NCI-H2081 (cell line): ENCODE measurements around the gene RMDN2.

Experiments
- DNase-seq, 2 experiments: peaks; one replicate each; lab custom pipeline; 2025; lab: John Stamatoyannopoulos, UW

RMDN2 gene, protein sequence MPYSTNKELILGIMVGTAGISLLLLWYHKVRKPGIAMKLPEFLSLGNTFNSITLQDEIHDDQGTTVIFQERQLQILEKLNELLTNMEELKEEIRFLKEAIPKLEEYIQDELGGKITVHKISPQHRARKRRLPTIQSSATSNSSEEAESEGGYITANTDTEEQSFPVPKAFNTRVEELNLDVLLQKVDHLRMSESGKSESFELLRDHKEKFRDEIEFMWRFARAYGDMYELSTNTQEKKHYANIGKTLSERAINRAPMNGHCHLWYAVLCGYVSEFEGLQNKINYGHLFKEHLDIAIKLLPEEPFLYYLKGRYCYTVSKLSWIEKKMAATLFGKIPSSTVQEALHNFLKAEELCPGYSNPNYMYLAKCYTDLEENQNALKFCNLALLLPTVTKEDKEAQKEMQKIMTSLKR

DNA sequence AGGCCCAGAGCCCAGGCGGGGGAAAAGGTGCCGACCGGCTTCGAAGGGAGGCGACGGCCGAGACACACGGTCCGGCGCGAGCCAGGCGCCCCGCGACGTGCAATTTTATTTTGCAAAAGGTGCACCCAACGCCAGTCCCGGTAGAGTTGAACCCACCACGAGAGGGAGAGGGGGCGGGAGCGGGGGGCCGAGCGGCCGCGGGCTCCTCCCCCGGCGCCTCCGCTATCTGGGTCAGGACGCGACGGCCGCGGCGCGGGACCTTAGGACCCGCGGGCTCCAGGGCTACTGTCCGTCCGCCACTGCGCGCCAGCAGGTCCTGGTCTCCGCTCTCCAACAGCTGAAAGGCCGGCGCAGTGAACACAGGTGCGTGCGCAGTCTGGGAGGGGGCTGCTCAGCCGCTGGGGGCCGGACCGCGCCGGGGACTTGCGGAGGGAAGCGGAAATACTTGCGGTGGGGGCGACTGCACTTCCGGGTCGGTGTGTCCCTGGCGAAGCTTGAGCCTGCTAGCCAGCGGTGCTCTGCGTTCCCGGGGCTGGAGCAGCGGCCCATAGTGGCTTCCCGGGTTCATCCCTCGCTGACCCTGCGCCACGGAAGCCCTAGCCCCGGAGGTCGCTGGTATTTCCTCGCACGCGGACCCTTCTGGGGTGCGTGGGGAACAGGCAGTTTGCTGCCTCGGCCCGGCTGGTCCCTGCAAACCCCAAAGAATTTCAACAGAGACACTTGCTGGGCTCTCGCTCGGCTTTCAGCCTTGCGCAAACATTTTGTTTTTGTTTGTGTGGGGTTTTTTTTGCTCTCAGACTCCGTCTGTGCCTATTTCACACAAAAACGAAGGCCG, at the start of gene RMDN2:
TSS of gene RMDN2 (plus strand) at position 225 of the 835 bp plus-strand sequence. CDS start 3,991 bp downstream, outside the sequence.
- DNase-seq: peak; percentile 92 to 93

DNA sequence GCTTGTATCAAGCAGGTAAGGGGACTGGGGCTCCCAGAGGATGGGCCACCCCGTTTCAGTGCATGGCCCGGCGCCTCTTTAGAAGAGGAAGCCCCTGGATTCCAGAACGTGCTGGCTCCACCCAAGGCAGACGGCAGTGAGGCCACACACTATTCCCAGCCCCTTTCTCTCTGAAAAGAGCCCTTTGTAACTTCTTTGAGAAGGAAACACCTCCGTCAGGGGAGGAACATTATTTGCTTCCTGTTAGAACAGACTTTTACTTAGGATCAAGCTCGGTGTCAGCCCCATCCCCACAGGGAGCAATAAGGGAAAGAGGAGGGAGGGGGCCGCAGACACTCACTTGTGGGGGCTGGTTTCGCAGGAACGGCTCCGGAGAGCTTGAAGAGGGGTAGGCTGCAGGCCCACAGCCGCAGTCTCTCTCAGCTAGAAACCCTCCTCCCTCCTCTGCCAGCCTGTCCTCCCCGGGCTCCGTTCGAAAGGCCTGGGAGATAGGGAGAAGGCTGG, 49.6 kb upstream of the RMDN2 start:
- no peak for DNase-seq

DNA sequence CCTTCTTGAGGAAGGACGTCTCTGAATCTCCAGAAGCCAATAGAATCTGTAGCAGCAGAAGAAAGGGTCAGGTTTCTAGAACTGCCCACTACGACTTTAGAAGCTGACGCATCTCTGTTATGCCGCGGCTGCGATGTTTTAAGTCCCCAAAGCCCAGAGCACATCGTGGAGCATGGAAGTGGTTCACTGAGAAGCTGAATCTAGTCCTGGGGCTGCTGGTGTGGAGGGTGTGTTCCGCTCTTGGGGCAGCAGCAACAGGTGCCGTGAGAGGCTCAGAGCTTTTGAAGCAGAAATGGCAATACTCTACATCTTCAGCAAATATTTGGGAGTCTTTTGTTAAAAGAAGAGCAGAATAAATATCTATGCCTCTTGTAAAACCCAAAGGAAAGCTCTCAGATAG, 48.9 kb upstream of the RMDN2 start:
- no peak for DNase-seq

DNA sequence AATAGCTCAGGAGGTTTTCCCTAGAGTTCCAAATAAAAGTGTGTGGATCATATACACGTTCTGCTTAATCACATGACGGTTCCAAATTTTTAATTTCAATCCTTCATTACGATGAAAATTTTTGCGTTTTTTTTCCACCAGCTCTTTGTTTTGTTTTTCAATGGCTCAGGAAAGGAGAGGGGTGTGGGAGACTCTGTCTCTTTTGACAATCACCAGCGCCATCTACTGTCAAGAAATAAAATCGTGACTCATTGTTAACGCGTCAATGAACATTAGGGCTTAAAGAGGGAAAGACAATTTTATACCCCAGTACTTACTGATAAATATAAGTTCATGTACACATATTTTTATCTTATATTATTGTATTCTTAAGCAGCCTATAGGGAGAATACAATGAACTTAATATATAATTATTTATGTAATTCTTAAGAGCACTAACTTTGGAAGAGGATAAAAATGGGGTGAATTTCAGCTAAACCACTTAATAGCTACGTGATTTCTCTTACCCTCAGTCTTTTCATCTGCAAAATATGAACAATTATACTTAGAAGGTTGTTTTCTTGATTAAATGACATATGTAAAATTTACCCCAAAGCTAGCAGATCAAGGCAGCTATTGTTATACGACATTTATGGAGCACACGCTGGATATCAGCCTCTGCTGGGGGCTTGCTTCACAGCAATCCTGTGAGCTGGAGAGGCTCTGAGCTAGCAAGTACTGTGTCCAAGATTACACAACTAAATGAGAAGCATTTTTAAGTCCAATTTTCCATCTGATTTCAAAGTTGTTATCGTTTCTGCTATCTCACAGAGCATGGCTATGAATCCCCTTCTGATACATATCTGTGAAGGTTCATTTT, 47.4 kb upstream of the RMDN2 start:
- peak; percentile 75 to 78 for DNase-seq

DNA sequence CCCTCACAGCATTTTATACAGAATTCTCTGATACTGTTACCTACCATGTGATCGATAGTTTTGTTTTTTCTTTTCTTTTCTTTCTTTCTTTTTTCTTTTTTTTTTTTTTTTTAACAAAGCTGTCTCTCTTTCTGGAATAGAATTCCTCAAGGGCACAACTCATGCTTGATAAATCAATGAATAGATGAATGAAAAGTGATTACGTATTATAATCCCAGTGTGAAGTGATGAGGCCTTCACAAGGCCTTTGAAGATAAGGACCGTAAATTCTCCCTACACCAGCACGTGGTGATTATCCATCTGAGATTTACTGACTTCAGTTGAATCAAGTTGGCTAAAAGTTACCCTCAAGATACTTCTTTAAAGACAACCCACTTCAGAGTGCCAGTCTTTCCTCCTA, 46.6 kb upstream of the RMDN2 start:
- no peak for DNase-seq

DNA sequence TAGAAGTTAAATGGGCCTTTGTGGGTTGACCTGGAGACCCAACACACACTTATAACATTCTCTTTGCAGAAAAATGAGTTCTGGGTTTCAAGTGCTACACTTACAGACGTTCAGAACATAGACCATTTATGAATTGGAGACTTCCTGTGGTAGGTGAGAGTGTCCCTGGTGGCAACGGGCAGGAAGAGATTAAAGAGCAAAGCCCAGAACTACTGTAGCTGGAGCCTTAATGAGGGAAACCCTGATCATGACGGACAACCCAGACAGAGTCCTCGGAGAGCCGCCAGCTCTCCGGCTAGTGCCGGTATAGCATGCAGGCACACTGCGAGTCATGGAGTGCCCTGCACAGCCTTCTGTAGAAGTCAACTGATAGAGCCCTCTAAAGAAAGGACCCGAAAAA, 44.5 kb upstream of the RMDN2 start:
- DNase-seq: no peak

DNA sequence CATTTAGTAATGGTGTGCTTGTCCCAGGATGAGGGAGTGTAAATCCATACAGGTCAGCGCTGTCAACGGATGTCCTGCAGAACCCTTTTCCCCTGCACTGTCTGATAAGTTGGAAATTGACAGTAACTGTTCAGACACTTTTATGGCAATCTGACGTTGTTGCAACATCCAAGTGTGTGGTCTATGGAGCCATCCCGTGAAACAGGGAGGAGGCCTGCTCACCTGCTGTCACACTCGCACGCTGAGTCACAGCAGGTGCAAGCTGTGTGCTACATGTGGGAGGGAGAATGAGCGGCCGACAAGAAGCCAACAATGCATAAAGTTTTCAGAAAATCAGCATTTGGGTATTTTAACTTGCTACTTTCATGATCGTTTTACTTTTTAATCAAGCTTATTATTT, 43.7 kb upstream of the RMDN2 start:
- DNase-seq: peak; percentile 4 to 40

DNA sequence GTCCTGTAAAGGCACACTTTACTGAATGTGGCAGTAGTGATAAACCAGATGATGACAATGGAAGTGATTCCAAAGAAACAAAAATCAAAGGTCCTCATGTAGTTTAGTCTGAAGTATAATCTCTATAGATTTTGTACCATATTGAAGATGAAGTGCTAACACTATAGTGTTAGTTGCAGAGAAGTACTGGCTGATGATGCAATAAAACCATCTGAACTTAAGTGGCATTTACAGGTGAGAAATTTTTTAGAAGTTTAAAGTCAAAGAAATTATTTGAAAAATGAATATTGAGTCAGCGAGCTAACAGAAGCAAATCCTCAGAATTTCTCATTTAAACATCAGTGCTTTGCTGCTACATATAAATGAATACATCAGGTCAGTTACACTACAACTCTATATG, 43.1 kb upstream of the RMDN2 start:
- DNase-seq: no peak

DNA sequence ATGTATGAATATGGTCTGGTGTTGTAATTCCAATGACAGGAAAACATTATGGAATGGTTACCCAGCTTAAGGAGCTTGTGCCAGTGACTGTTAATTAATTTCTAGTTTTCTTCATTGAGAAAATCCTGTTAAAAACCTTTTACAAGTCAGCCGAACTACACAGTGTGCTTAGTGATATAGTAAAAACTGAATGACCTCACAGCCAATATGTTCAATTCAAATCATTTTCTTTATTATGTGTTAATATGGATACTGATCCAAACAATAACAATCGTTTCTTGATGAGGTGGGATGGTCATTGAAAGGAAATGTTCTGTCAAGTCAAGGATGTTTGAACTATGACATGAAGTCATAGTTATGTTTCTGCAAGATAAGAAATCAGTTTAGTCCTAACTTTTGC, 41.6 kb upstream of the RMDN2 start:
- DNase-seq: no peak

DNA sequence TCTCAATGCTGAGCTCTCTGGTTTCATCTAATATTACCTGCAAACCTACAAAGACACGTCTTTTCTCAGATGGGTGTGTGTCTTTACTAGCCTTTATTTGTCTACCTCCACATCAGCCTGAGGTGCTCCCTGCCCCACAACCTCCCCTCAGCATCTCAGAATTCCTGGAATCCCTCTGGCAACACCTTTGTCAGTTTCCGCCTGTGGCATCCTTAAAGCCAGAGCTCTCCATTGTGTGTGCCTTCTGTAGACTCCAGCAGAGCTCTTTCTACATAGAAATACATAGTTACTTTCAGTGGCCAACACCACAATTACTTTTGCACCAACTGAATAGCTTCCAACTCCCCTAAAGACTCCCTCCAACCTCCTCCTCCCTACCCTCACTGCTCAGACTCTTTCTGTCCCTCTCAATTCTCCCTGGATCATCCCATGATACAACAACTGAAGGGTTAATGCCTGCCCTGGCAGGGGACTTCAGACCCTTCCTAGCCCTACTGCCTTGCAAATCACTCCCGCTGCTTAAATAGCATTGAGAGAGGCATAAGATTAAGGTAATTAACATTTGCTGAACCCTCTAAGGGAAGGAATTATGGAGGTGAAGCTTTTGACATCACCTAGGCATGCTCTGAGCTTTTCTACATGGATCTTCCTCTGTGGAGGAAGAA, 39.6 kb upstream of the RMDN2 start:
- no peak for DNase-seq

DNA sequence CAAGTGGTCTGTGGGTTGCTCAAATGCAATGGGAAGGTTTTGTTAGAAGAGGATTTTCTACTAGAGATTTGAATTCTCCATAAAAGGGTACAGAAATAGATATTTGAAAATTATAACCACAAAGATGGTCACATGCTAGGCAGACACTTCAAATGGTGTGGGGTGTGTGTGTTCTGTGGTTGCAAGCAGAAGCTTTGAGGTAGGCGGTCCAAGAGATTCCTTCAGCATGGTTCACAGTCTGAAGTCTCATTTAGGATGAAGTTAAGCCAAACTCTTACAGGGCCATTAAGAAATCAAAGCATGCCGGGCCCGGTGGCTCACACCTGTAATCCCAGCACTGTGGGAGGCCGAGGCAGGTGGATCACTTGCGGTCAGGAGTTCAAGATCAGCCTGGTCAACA, 38.3 kb upstream of the RMDN2 start:
- DNase-seq: no peak

DNA sequence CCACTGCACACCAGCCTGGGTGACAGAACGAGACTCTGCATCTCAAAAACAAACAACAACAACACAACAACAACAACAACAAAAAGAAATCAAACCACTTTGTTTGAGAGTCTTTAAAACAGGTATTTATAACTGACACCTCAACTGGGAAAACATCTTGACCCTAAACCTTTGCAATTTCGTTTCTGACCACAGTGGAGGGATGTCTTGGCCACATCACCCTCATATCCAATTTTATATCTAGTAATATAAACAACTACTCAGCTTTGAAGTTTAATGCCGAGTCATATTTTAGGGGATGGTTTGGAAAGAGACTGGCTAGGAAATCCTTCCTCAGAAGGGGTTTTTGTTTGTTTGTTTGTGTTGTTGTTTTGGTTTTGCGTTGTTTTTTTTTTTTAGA, 37.8 kb upstream of the RMDN2 start:
- DNase-seq: no peak

DNA sequence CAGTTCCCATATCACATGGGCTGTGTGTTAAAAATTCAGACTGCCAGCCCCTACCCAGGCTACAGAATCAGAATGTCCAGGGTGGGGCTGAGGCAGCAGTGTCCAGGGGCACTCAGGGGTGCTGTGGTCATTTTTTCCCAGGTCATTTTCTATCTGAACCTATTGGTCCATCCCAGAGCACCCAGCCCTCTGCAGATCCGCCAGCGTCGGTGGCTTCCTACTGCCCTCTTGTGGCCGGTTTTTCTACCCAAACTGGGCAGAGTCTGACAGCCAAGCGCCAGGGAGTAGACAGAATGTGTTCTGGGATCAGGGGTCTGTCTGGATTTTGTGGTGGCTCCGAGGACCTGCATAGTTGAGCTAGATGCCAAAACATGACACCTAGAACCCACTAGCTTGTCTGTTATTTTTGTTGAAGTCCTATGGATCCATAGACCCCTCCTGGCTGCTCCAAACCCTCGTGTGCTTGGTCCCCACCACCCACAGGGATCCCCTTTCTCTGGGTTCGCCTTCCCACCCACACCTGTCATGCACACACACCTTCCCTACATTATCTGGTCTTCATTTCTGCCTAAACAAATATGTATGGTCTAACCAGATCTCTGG, 34.1 kb upstream of the RMDN2 start:
- peak; percentile 63 to 76 for DNase-seq

DNA sequence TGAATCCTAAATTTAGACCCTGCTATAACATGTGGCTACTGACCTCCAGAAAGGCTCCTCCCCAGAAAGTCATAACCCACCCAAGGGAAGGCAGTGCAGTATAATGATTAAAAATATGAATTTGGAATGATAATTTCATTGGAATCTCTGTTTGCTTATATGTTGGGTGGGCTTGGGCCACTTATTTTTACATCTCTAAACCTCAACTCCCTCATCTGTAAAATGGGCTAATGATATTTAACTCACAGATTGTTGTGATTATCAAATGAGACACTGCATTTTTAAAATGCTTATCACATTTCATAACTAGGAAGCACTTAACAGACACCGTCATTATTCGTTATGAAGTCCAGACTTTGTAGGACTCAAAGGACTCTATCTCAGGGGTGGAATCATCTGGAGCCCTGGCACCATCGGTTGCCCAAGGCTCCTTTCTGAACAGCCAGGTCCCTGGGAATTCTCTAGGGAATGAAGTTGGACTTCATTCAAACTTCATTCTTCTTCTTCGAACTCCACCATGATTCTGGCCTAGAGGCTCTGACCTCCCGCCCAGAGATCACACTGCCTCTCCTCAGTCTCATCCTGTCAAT, 33.1 kb upstream of the RMDN2 start:
- no peak for DNase-seq

DNA sequence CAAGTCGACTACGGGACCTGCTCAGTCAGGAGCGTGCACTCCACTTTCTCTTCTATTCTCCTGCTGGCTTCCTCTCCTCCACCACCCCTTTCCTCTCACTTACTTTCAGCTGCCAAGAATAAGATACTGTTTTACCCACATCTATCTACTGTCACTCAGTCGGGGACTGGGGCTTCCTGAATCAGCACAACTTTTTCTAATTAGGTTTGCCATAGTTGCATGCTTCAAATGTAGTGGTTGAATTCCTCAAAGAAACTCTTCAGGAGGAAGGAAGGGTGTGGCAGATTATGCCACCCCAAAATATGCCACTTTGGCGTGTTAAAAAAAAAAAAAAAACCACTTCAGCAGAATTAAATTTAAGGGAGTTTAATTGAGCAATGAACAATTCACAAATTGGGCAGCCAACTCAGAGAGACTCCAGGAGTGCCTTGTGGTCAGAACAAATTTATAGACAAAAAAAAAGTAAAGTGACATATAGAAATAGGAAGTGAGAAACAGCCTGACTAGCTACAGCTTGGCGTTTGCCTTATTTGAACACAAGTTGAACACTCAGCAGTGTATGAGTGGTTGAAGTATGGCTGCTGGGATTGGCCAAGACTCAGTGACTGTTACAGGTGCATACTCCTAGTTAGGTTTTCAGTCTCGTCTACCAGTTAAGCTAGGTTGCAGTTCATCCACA, 32.5 kb upstream of the RMDN2 start:
- no peak for DNase-seq

DNA sequence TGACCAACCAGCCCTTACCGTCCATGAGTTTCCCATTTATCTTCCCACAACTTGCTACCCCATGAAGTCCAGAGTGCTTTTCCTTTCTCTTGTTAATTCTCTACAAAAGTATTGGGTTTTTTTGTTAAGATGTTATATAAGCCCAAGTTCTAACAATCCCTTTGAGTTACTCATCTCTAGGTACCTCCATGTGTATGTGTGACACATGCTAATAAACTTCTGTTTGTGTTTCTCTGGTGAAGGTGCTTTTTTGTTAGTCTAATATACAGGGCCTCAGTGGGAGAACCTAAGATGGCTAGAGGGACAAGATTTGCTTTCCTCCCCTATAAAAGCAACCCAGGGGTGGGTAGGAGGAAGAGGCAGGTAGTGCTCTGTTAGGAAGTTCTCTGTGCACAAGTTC, 31.8 kb upstream of the RMDN2 start:
- DNase-seq: no peak

DNA sequence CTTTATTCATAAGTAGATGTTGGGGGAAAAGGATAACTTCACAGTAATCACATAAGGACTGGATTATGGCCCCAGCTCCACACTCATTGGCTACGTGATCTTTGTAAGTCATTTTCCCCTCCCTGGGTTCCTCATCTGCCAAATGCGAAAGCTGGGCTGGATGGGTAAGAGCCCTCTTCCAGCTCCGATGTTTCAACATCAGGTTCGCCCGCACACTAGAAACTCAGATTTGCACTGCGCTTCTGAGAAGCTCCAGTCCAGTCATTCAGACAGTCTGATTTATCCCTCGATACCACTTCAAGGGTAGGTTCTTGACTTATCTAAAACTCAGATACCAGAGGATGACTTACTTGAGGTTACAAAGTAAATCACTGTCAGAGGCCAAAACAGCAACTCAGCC, 31.0 kb upstream of the RMDN2 start:
- no peak for DNase-seq

DNA sequence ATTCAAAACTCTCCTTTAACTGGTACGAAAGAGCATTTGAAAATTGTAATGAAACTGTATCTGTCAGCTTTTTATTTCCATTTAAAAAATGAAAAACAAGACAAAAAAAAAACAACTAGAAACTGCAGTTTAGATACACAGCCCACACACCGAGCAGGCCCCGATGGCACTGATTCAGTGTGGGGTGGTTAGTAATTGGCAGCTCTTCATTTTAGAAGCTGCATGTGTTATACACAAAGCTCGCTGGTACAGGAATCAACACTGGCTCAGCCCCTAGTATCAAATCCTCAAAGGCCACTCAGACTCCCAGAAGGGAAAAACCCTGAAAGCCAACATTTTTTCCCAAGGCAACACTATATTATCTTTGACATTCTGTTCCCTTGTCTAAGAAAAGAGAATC, 30.5 kb upstream of the RMDN2 start:
- DNase-seq: no peak

DNA sequence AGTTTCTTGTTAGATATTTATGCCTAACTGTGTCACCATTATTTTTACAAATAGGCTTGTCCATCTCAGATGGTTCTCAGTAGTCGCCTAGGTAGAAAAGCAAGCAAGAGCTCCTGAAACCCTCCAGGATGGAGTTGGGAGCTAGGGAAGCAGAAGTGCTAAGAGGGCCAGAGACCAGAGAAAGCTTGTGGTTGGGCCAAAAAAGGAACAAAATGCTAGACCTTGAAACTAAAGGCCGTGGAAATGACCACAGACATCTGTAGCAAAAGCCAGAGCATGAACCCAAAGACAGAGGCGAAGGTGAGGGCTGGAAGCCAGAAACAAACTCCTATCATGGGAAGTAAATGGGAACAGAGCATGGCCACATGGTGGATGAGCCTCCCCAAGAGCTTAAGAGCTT, 29.9 kb upstream of the RMDN2 start:
- no peak for DNase-seq

DNA sequence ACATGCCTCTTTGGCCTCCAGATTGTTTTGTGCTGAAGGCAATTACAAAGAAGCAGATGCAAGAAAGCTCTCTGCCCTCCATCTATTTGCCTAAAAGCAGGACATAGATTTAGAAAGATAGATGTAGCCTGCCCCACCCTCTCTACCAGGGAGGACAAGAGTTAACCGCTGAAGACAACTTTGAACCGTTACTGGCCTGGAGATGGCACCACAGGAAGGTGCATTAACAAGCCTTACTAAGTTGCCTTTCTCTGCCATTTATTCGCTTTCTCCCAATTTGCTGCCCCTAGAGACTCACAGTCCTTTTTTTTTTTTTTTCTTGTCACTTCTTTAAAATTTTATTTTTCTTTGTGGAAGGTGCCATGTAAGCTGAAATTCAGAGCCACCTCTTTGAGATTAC, 28.8 kb upstream of the RMDN2 start:
- no peak for DNase-seq
